GM19324 (cell line): Measurements from ENCODE around the gene FOXN4.

Source experiments
- ATAC-seq: cut with Tn5 transposase; IDR thresholded peaks from one replicate; pipeline ENCODE4 v1.9.1; 2021; ENCODE audit warnings: mild to moderate bottlenecking, moderate library complexity; ENCODE audit not compliant: unreplicated experiment, low FRiP score

The FOXN4 gene

GRCh38 chr12:109232731-109233130 lies 76.4 kb downstream of the FOXN4 start:
- ATAC-seq: no peak

DNA sequence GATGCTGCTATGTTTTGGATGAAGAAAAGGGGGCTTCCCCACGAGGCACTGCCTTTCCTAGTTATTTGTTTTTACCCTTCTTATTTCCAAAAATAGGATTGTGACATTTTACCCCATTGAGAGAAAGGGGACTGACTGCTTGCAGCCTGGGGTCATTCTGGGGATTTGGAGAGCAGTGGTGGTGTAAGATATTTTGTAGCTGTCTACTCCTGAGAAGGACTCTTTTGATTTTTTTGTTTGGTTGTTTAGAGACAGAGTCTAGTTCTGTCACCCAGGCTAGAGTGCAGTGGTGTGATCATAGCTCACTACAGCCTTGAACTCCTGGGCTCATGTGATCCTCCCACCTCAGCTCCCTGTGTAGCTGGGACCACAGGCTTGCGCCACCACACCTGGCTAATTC lies 78.9 kb downstream of the FOXN4 start:
- no peak for ATAC-seq

DNA sequence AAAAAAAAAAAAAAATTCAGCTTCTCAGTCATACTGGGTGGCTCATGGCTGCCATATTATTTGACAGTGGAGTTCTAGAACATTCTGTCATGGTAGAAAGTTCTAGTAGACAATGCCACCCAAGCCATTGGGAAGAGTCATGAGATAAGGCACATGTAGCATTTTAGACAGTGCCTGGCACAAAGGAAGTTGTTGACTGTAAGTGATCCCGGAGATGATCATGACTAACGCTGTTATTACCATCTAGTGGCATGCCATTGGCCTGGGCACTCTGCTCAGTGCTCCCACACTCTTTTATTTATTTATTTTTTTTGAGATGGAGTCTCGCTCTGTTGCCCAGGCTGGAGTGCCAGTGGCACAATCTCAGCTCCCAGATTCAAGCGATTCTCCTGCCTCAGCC lies 80.4 kb downstream of the FOXN4 start:
- ATAC-seq: no peak
